ENCODE results near the gene OR8G1.

The OR8G1 gene

GRCh38 chr11:124222407-124222806, 18.5 kb upstream of the OR8G1 start:
- no peak for TF ChIP-seq TEAD4 (IDR thresholded peaks at IDR 0.05)
- no peak for TF ChIP-seq RAD21 (IDR thresholded peaks at IDR 0.05; ENCODE audit: low read depth)
- no peak for TF ChIP-seq TCF12 (IDR thresholded peaks at IDR 0.05; ENCODE audit: low read depth)
- no peak for TF ChIP-seq FOXM1 (IDR thresholded peaks at IDR 0.05; ENCODE audit: borderline replicate concordance, low read depth)
- no peak for TF ChIP-seq ZBTB7A (IDR thresholded peaks at IDR 0.05; ENCODE audit: low read depth)
- no peak for TF ChIP-seq YY1 (IDR thresholded peaks at IDR 0.05; ENCODE audit: low read depth)
- no peak for TF ChIP-seq MAX (IDR thresholded peaks at IDR 0.05)
- no peak for TF ChIP-seq EP300 (IDR thresholded peaks at IDR 0.05; ENCODE audit: borderline replicate concordance)
- no peak for TF ChIP-seq TAF1 (IDR thresholded peaks at IDR 0.05; ENCODE audit: low read depth)
- no peak for TF ChIP-seq USF1 (IDR thresholded peaks at IDR 0.05)
- TF ChIP-seq EGR1 (IDR thresholded peaks at IDR 0.05) = no peak
- no peak for TF ChIP-seq REST (IDR thresholded peaks at IDR 0.05; ENCODE audit: low read depth)
- no peak for TF ChIP-seq NFIC (IDR thresholded peaks at IDR 0.05)

- TF ChIP-seq NFIC (IDR thresholded peaks at IDR 0.05) = no peak
- no peak for TF ChIP-seq YY1 (IDR thresholded peaks at IDR 0.05; ENCODE audit: low read depth)
- no peak for TF ChIP-seq TCF12 (IDR thresholded peaks at IDR 0.05; ENCODE audit: low read depth)
- TF ChIP-seq TAF1 (IDR thresholded peaks at IDR 0.05; ENCODE audit: low read depth) = no peak
- TF ChIP-seq EP300 (IDR thresholded peaks at IDR 0.05; ENCODE audit: borderline replicate concordance) = no peak
- no peak for TF ChIP-seq TEAD4 (IDR thresholded peaks at IDR 0.05)
- no peak for TF ChIP-seq EGR1 (IDR thresholded peaks at IDR 0.05)
- no peak for TF ChIP-seq REST (IDR thresholded peaks at IDR 0.05; ENCODE audit: low read depth)
- no peak for TF ChIP-seq CEBPB (IDR thresholded peaks at IDR 0.05)
- no peak for TF ChIP-seq ZBTB7A (IDR thresholded peaks at IDR 0.05; ENCODE audit: low read depth)
- TF ChIP-seq USF1 (IDR thresholded peaks at IDR 0.05) = no peak
- TF ChIP-seq CREB1 (IDR thresholded peaks at IDR 0.05; ENCODE audit: low read depth) = no peak
- TF ChIP-seq FOXM1 (IDR thresholded peaks at IDR 0.05; ENCODE audit: borderline replicate concordance, low read depth) = no peak
- no peak for TF ChIP-seq MAX (IDR thresholded peaks at IDR 0.05)
- TF ChIP-seq RAD21 (IDR thresholded peaks at IDR 0.05; ENCODE audit: low read depth) = no peak
Observed at GRCh38 chr11:124225471-124225870, 15.4 kb upstream of the OR8G1 start.

GRCh38 chr11:124233376-124233775, 7.5 kb upstream of the OR8G1 start:
- TF ChIP-seq MAX (IDR thresholded peaks at IDR 0.05) (no peak), EP300 (IDR thresholded peaks at IDR 0.05; ENCODE audit: borderline replicate concordance) (no peak), USF1 (IDR thresholded peaks at IDR 0.05) (no peak), EGR1 (IDR thresholded peaks at IDR 0.05) (no peak), TEAD4 (IDR thresholded peaks at IDR 0.05) (no peak), FOXM1 (IDR thresholded peaks at IDR 0.05; ENCODE audit: borderline replicate concordance, low read depth) (no peak), TAF1 (IDR thresholded peaks at IDR 0.05; ENCODE audit: low read depth) (no peak), RAD21 (IDR thresholded peaks at IDR 0.05; ENCODE audit: low read depth) (no peak), YY1 (IDR thresholded peaks at IDR 0.05; ENCODE audit: low read depth) (no peak), CEBPB (IDR thresholded peaks at IDR 0.05) (no peak), NFIC (IDR thresholded peaks at IDR 0.05) (no peak), TCF12 (IDR thresholded peaks at IDR 0.05; ENCODE audit: low read depth) (no peak), ZBTB7A (IDR thresholded peaks at IDR 0.05; ENCODE audit: low read depth) (no peak), REST (IDR thresholded peaks at IDR 0.05; ENCODE audit: low read depth) (no peak), CREB1 (IDR thresholded peaks at IDR 0.05; ENCODE audit: low read depth) (no peak)

- no peak for TF ChIP-seq USF1 (IDR thresholded peaks at IDR 0.05)
- no peak for TF ChIP-seq EP300 (IDR thresholded peaks at IDR 0.05; ENCODE audit: borderline replicate concordance)
- no peak for TF ChIP-seq MAX (IDR thresholded peaks at IDR 0.05)
- TF ChIP-seq CREB1 (IDR thresholded peaks at IDR 0.05; ENCODE audit: low read depth) = no peak
Observed at GRCh38 chr11:124238512-124238911, 2.4 kb upstream of the OR8G1 start.

All from Ishikawa (cell line).